Panc1 (cell line): Measurements from ENCODE around the gene ACTR6. TPM values are rescaled to one million over a fixed set of nuclear protein-coding genes. Genes with fewer than 3 reads are reported as not detected.

Experiments
- ATAC-seq: fragments of 200-7000 bp; cut with Tn5 transposase; 2 replicates; pipeline ENCODE4 v1.9.1; 2020; ENCODE audit warnings: mild to moderate bottlenecking, moderate library complexity
- BruUV-seq: library from RNA; stranded (reverse); fragments of 400-500 nt; replicated peaks from 2 replicates; lab custom pipeline; 2021; lab: Mats Ljungman, UMichigan
- CTCF ChIA-PET: fragments of 300-600 bp; sonication (Branson Sonifier 250); formaldehyde crosslinking; loops from one replicate; lab custom pipeline; 2022; ENCODE audit warnings: antibody characterized with exemption; lab: Charles Lee
- POLR2A ChIA-PET: fragments of 300-600 bp; sonication (Branson Sonifier 250); formaldehyde crosslinking; loops from one replicate; lab custom pipeline; 2022; ENCODE audit warnings: antibody characterized with exemption; lab: Charles Lee
- DNase-seq: peaks from one replicate; pipeline ENCODE4 v3.0.0-alpha.2; 2010; ENCODE audit warnings: low read depth, low spot score
- H3K27ac ChIP-seq: 2 replicates; pipeline ENCODE4 v1.5.1; 2011; ENCODE audit warnings: mild to moderate bottlenecking, low read length, inconsistent platforms
- H3K27me3 ChIP-seq: fragments of 200-500 bp; sonication (Bioruptor generic); 2 replicates; pipeline ENCODE4 v1.6.0; 2014; ENCODE audit warnings: low read length, inconsistent platforms; ENCODE audit not compliant: control insufficient read depth, insufficient read depth
- H3K36me3 ChIP-seq: fragments of 200-500 bp; sonication (Bioruptor generic); 2 replicates; pipeline ENCODE4 v1.5.1; 2014; ENCODE audit warnings: inconsistent platforms, mild to moderate bottlenecking, low read length, moderate library complexity; ENCODE audit not compliant: control insufficient read depth, insufficient read depth
- H3K4me1 ChIP-seq: 2 replicates; pipeline ENCODE4 v1.5.1; 2011; ENCODE audit warnings: inconsistent platforms, mild to moderate bottlenecking, low read length, moderate library complexity; ENCODE audit not compliant: control insufficient read depth, insufficient read depth
- H3K4me3 ChIP-seq, 2 experiments: 2 replicates each; pipeline ENCODE4 v1.5.1; 2011 to 2012; ENCODE audit warnings: low read depth in 2 of 2, low read length in 2 of 2, mild to moderate bottlenecking in 2 of 2, inconsistent platforms in 1 of 2, moderate library complexity in 1 of 2
- H3K9me3 ChIP-seq: fragments of 200-500 bp; sonication (Bioruptor generic); 2 replicates; pipeline ENCODE4 v1.5.1; 2014; ENCODE audit warnings: low read depth, mild to moderate bottlenecking, inconsistent platforms, low read length, moderate library complexity; ENCODE audit not compliant: control insufficient read depth, insufficient read depth
- CTCF ChIP-seq: fragments of 450-650 bp; IDR thresholded peaks from 2 replicates; pipeline ENCODE4 v1.5.1; 2017; ENCODE audit warnings: mild to moderate bottlenecking
- POLR2AphosphoS5 ChIP-seq: IDR thresholded peaks from 2 replicates; pipeline ENCODE4 v1.6.1; 2012; ENCODE audit warnings: mild to moderate bottlenecking, low read depth, low read length, moderate library complexity
- SIN3A ChIP-seq: IDR thresholded peaks from 2 replicates; pipeline ENCODE4 v1.6.1; 2012; ENCODE audit warnings: low read depth, mild to moderate bottlenecking, low read length, moderate library complexity, borderline replicate concordance; ENCODE audit not compliant: insufficient read depth
- TCF7L2 ChIP-seq: IDR thresholded peaks from 2 replicates; pipeline ENCODE4 v1.6.1; 2011; ENCODE audit warnings: mild to moderate bottlenecking, low read depth, low read length, inconsistent platforms
- in situ Hi-C: cut with HindIII; loops from 2 replicates; pipeline ENCODE4 v1.10.0; 2016; ENCODE audit warnings: low sequenced_read_pairs, low pct_unique_long_range_greater_than_20kb
- intact Hi-C: fragments of 100-400 bp; cut with micrococcal nuclease; formaldehyde crosslinking; loops from one replicate; pipeline ENCODE4 v1.10.0; 2022; ENCODE audit not compliant: unreplicated experiment
- total RNA-seq: library from RNA; stranded (reverse); gene quantifications from one replicate; pipeline ENCODE4 v1.2.1, GENCODE V29; 2021; ENCODE audit not compliant: unreplicated experiment
- TF ChIP-seq, protein P1 (sequence below), 2 experiments: IDR thresholded peaks; 2 replicates each; pipeline ENCODE4 v1.6.1; 2011 to 2012; ENCODE audit warnings: low read depth in 2 of 2, control low read depth in 1 of 2, low read length in 1 of 2, mild to moderate bottlenecking in 1 of 2, moderate library complexity in 1 of 2; ENCODE audit not compliant: insufficient read depth in 1 of 2

ACTR6 gene
- total RNA-seq, 1 experiment from 2014 or later: 21.2 TPM

DNA sequence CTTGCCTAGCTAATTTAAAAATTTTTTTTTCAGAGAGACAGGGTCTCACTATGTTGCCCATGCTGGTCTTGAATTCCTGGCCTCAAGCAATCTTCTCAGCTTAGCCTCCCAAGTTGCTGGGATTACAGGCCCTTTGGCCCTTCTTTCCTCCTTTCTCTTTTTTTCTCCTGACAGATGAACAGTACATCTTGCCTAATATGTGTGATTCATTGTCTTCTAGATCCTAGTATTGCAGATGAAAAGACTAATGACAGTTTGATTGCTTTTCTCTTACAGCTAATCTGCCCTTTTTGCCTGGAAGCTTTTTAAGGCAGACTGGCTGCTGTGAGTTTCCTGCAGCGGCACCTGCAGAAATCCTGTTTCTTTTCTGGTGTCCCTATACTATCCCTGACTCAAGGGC is 54.3 kb downstream of the ACTR6 start:
- in situ Hi-C loops: no loop called here
- ATAC-seq: no peak
- DNase-seq: no peak
- no peaks in the 10 kb centered on the region for H3K9me3 ChIP-seq
- intact Hi-C loops: no loop called here
- H3K27me3 ChIP-seq: no peaks in the 10 kb centered on the region
- no peak overlapping the region for H3K4me3 ChIP-seq
- H3K36me3 ChIP-seq: no peaks in the 10 kb centered on the region
- H3K27ac ChIP-seq: no peak overlapping the region
- no TSS peak for BruUV-seq
- TF ChIP-seq TCF7L2 (no peak), SIN3A (no peak), POLR2AphosphoS5 (no peak), CTCF (no peak)
- TF ChIP-seq, protein P1, sequence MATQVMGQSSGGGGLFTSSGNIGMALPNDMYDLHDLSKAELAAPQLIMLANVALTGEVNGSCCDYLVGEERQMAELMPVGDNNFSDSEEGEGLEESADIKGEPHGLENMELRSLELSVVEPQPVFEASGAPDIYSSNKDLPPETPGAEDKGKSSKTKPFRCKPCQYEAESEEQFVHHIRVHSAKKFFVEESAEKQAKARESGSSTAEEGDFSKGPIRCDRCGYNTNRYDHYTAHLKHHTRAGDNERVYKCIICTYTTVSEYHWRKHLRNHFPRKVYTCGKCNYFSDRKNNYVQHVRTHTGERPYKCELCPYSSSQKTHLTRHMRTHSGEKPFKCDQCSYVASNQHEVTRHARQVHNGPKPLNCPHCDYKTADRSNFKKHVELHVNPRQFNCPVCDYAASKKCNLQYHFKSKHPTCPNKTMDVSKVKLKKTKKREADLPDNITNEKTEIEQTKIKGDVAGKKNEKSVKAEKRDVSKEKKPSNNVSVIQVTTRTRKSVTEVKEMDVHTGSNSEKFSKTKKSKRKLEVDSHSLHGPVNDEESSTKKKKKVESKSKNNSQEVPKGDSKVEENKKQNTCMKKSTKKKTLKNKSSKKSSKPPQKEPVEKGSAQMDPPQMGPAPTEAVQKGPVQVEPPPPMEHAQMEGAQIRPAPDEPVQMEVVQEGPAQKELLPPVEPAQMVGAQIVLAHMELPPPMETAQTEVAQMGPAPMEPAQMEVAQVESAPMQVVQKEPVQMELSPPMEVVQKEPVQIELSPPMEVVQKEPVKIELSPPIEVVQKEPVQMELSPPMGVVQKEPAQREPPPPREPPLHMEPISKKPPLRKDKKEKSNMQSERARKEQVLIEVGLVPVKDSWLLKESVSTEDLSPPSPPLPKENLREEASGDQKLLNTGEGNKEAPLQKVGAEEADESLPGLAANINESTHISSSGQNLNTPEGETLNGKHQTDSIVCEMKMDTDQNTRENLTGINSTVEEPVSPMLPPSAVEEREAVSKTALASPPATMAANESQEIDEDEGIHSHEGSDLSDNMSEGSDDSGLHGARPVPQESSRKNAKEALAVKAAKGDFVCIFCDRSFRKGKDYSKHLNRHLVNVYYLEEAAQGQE (IDR thresholded peaks at IDR 0.05; ENCODE audit: insufficient read depth in 1 of 2, low read depth in 2 of 2, low read length in 1 of 2): no peak
- CTCF ChIA-PET: no interaction called here
- H3K4me1 ChIP-seq: no peaks in the 10 kb centered on the region
- POLR2A ChIA-PET: no interaction called here

DNA sequence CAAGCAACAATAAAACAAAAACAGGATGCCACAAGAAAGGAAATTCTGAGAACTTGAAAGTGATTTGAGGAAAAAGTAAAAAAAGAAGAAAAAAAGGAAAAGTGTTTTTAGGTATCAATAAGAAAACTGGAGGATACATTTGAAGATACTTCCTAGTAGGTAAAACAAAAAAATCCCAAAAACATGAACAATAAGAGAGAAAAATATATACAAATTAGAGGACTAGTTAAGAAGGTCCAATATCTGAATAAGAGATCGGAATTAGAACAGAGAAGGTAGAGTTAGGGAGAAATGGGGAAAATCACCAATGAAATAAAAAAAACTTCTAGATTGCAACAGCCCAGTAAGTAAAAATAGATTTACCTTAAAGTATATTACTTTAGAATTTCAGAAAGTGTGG is 57.5 kb downstream of the ACTR6 start:
- Histone ChIP-seq H3K9me3 (no peaks in the 10 kb centered on the region), H3K27ac (no peak overlapping the region), H3K36me3 (no peaks in the 10 kb centered on the region), H3K4me1 (no peaks in the 10 kb centered on the region), H3K4me3 (no peak overlapping the region), H3K27me3 (no peaks in the 10 kb centered on the region)
- no peak for ATAC-seq
- no TSS peak for BruUV-seq
- POLR2A ChIA-PET: interaction anchor here (0.6 kb wide), 1 partner anchor 9 kb away, joined by 10 read pairs; the partner anchor contains the start of genes DEPDC4 and SCYL2
- intact Hi-C loops: no loop called here
- CTCF ChIA-PET: no interaction called here
- in situ Hi-C loops: no loop called here
- DNase-seq: no peak
- TF ChIP-seq SIN3A (no peak), POLR2AphosphoS5 (no peak), TCF7L2 (no peak), CTCF (no peak)
- TF ChIP-seq, protein P1 (IDR thresholded peaks at IDR 0.05; ENCODE audit: insufficient read depth in 1 of 2, low read depth in 2 of 2, low read length in 1 of 2): no peak
